CD4-positive, alpha-beta T cell treated with Interleukin-17A for 4 hours (primary cell): ENCODE data around the gene TCEAL7.
"Not testable (repeated sequence)": the region's sequence is repeated elsewhere in the genome, so short reads cannot be mapped to it uniquely, and the experiment has no call there.

ENCODE experiments used
- DNase-seq: peaks from one replicate; pipeline ENCODE4 v3.0.0-alpha.2; 2020; ENCODE audit warnings: mixed read lengths

The TCEAL7 gene, protein sequence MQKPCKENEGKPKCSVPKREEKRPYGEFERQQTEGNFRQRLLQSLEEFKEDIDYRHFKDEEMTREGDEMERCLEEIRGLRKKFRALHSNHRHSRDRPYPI

GRCh38 chrX:103329991-103330390 lies at the start of gene TCEAL7:
Gene TCEAL7, plus strand, starts transcription at chrX:103330239. Its CDS starts 1,165 bp downstream, at chrX:103331404.
- no peak for DNase-seq

DNA sequence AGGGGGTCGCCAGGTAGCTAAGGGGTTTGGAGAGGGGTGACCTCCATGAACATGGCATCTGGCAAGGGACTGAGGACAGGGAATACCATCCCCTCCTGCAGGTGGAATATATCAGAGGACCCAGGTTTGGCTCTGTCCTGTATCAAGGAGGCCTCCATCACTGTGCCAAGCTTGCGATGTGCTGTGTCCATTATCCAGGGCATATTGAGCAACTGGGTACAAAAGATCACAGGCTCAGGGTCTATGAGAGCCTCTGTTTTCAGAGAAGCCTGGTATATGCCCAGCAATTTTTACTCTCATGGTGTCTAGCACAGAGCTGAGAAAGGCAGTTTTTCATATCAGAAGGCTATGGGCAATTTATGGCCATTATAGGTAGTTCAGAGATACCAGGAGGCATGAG lies 36.9 kb upstream of the TCEAL7 start:
- no peak for DNase-seq

DNA sequence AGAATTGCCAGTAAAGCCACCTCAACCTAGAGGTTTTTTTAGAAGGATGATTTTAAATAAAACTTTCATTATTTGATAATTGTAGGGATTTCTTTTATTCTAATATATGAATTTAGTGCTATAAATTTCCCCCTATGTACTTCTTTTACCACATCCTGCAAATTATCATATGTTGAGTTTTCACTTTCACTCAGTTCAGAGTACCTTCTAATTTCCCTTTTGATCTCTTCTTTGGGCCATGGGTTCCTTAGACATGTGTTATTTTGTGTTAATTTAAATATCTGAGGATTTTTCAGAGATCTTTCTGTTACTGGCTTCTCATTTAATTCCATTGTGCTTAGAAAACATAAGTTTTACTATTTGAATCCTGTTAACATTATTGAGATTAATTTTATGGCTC lies 25.3 kb upstream of the TCEAL7 start:
- DNase-seq, result no peak

DNA sequence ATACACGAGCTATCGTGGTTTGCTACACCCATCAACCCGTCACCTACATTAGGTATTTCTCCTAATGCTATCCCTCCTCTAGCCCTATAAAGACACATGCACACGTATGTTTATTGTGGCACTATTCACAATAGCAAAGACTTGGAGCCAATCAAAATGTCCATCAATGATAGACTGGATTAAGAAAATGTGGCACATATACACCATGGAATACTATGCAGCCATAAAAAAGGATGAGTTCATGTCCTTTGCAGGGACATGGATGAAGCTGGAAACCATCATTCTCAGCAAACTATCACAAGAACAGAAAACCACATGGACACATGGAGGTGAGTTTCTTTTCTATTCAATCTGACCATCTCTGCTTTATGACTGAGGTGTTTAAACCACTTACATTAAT lies 24.4 kb upstream of the TCEAL7 start:
- not testable (repeated sequence) for DNase-seq

DNA sequence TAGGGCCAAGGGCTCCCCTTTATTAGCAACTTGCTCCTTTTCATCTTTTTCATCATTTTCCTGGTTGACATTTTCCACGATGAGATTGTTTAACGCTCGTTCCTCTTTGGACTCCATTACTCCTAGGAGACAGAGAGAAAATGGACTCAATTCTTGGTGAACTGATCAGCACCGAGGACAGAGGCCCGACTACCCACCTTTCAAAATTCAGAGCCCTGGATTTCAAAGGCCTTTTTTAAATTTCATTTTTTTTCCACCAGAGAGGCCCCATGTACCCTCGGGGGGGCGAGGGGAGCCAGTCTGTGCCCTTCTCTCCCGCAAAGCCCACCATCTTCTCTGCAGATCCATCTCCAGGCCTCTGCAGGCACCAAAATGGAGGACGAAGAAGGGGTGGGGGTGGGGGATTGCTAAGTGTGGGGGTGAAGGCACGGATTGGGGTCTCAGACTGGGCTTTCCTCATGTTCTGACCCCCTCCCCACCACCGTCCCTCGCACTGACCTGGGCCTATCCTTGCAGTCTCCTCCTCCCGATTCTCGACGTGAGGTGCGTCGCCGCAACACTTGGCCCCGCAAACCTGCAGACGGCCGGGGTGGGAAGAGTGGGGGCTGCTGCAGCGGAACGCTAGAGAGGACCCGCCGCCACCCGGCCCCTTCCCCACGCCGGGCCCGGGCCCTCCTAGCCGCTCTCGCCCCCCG lies 20.0 kb upstream of the TCEAL7 start:
- peak; percentile 10 for DNase-seq

- DNase-seq, result peak; percentile 91
These were observed 19.3 kb upstream of the TCEAL7 start, which contains the start of gene BEX2 for GRCh38 chrX:103310555-103311398. Gene BEX2, minus strand, starts transcription at chrX:103310990. Its CDS starts 1,014 bp downstream, at chrX:103309976.

GRCh38 chrX:103311399-103311780 lies 18.6 kb upstream of the TCEAL7 start:
- no peak for DNase-seq

GRCh38 chrX:103330681-103331288 lies 746 bp downstream of the TCEAL7 start:
- DNase-seq, result no peak

- DNase-seq, result no peak
These were observed 8.6 kb downstream of the TCEAL7 start for GRCh38 chrX:103338663-103339062.

DNA sequence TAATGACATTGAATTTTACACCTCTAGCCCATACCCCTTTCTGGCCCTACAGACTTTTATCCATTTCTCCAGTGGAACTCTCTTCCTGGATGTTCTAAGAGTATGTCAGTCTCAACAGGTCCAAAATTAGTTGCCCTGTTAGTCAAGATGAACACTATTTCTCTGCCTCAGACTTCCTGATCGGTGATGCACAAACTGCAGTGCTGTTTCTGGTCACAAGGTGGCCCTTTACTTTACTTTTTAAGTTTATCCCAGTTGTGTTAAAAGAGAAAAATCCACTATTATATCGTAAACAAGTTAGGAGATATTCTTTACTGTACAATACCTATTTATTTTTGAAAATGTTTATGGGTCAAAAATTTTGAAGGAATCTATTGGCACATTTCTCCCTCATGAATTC lies 13.1 kb downstream of the TCEAL7 start:
- peak; percentile 65 for DNase-seq

GRCh38 chrX:103344606-103345005 lies 14.6 kb downstream of the TCEAL7 start:
- DNase-seq, result no peak

DNA sequence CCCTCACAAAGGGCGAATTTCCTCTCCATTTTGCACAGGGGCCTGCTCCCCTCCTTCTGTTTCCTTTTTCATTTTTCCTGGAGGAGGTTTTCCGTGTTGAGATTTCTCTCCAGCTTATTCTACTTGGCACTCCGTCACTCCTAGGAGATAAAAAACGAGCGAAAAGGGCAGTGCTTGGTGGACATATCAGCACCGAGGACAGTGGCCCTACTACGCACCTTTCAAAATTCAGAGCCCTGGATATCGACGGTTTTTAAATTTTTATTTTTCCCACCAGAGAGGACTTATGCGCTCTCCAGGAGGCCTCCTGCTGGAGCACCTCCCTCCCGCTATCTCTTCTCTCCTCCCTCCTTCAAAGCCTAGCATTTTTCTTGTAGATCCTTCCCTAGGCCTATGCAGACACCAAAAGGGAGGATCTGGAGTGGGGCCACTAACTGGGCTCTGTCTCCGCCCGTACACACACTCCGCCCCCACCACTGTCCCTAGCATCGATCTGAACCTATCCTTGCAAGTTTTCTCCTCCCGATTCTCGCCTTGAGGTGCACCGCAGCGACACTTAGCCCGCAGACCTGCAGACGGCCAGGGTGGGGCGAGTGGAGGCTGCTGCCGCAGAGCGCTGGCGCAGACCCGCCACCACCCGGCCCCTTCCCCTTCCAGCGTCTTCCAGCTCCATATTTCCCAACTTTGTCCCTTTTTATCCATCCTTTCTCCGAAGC lies 17.8 kb downstream of the TCEAL7 start:
- no peak for DNase-seq

GRCh38 chrX:103356130-103356798 lies 26.2 kb downstream of the TCEAL7 start, which contains the start of gene TCEAL9:
Gene TCEAL9, plus strand, starts transcription at chrX:103356506. Its CDS starts 1,179 bp downstream, at chrX:103357685.
- DNase-seq, result no peak

DNA sequence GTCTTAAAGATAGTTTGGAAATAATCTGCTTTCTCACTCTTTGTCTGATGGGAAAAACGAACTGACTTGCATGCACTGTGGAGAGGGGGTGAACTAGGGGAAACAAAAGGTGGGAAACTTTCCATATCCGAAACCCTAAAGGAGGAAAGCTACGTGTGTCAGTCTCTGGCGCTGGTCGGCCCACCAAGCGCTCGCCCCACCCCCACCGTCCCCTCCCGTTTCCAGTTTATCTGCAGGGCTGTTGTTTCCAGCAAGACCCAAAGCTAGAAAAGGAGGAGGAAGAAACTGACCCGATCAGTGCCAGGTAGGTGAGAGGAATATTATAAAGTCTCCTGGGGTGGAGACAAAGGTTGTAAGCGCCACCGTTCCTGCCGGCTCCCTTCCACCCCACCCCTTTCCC lies 26.8 kb downstream of the TCEAL7 start:
- DNase-seq, result peak; percentile 25

GRCh38 chrX:103357871-103358270 lies 27.8 kb downstream of the TCEAL7 start:
- no peak for DNase-seq

- DNase-seq, result not testable (repeated sequence)
These were observed 29.6 kb downstream of the TCEAL7 start for GRCh38 chrX:103359605-103360004.

- no peak for DNase-seq
These were observed 30.1 kb downstream of the TCEAL7 start for GRCh38 chrX:103360092-103360491.

DNA sequence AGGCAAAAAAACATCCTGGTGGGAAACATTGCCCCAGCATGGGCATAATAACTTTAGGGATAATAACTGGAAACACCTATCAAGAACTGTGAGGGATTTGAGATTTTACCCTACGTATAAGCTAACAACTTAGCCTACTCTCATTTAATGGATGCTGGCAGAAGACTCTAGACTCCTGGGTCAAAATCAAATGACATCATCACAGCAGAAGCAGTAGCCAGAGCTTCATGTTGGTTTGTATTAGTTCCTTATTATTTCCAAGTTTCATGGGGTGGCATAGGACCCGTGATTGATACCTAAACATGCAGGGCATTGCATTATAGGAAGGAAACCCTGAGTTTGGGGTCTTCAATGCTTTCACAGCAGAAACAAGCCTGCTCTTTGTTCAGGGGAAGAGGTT lies 30.9 kb downstream of the TCEAL7 start:
- no peak for DNase-seq

DNA sequence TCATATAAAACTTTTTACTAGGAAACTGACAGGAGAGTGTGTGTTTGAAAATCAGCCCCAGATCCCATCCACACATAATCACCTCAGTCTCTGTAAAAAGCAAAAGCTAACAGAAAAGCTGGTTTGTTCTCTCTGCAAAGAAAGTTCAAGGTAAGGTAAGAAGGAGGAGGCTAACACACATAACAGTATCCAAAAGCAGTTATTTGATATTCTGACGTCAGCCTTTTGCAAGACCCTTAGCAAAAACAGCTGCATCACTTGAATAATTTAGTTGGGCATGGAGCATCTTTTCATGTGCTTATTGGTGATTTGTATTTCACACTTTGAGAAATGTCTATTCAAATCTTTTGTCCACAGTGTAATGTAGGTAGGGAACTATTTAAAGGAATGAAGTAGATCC lies 31.8 kb downstream of the TCEAL7 start:
- DNase-seq, result no peak

DNA sequence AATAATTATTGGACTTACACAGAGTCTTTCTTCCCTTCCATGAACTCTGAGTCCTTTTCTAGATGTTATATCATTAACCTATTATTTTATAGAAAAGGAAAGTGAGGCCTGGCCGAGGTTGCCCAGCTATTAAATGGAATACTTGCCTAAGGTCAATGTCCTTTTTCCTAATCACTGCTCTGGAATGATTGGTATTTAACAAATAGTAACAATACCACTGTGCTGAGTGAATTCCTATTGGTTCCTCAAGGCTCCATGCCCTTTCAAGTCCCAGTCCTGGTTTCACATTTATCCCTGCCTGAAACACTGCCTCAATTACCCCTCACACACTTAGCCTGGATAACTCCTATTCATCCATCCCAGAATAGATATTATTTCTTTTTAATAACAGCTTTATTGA lies 32.4 kb downstream of the TCEAL7 start:
- no peak for DNase-seq

DNA sequence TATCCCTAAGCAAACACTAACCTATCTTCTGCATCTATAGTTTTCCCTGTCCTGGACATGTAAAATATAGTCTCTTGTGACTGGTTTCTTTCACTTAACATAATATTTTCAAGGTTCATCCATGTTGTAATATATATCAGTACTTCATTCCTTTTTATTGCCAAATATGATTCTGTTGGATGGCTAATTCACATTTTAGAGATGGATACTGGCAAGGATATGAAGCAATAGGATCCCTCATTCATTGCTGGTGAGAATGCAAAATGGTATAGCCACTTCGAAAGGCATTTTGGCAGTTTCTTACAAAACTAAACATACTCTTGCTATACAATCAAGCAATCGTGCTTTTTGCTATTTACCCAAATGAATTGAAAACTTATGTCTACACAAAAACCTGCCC lies 33.0 kb downstream of the TCEAL7 start:
- DNase-seq, result no peak

- no peak for DNase-seq
These were observed 37.5 kb downstream of the TCEAL7 start for GRCh38 chrX:103367502-103367901.
